GM21360 (cell line): ENCODE results near the gene EEF1G.
"Not testable (repeated sequence)": the region's sequence is repeated elsewhere in the genome, so short reads cannot be mapped to it uniquely, and the experiment has no call there.

ENCODE experiments used
- ATAC-seq: cut with Tn5 transposase; IDR thresholded peaks from one replicate; pipeline ENCODE4 v1.9.1; 2021; ENCODE audit warnings: mild to moderate bottlenecking, moderate library complexity; ENCODE audit not compliant: unreplicated experiment

Gene EEF1G

GRCh38 chr11:62578541-62578940 lies 4.8 kb upstream of the EEF1G start:
- no peak for ATAC-seq

DNA sequence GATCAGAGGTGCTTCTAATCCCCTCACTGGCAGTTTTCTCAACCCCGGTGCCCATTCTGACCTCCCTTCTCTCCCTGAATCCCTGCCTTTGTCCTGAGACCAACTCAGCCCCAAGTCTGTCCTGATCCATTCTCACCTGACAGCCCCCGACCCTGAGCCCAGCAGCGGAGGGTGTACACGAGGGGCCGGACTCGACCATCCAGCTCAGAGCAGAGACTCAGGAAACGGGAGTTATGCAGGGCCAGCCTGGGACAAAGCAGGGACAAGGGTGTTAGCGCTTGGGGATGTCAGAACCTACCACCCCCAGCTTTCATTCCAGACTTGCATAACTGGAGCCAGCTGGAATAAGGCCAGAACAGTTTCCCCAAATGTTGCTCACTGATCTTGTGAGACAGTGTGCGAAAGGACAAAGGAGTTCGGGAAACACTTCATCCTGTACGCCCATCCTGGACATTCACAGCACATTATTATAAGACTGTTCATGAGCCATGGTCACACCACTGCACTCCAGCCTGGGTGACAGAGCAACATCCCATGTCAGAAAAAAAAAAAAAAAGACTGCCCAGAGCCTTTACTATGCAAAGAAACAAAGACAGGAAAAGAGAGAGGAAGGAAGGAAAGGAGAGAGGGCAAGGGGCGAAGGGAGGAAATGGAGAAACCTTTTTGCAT lies 3.5 kb upstream of the EEF1G start:
- no peak for ATAC-seq

GRCh38 chr11:62575837-62576236 lies 2.1 kb upstream of the EEF1G start:
- ATAC-seq = no peak

DNA sequence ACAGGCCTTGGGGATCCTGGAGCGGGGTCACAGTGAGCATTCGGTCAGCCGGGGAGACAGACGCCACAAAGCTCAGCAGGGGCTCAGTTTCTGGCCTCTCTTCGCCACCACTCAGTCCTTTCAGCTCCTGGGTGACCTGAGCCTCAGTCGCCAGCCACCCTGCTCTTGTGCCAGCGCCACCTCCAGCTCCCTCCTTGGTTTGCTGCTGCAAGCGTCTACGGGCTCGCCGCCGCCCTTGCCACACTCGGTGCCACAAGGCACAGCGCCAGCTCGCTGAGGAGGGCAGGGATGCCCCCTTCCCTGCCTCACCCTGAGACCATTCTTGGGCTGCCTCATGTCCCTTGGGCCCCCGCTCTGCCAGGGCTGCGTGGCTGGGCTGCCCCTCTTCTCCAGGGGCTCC lies 1.5 kb upstream of the EEF1G start:
- no peak for ATAC-seq

- peak; percentile 5 for ATAC-seq
These were observed 826 bp upstream of the EEF1G start for GRCh38 chr11:62574363-62575071.

DNA sequence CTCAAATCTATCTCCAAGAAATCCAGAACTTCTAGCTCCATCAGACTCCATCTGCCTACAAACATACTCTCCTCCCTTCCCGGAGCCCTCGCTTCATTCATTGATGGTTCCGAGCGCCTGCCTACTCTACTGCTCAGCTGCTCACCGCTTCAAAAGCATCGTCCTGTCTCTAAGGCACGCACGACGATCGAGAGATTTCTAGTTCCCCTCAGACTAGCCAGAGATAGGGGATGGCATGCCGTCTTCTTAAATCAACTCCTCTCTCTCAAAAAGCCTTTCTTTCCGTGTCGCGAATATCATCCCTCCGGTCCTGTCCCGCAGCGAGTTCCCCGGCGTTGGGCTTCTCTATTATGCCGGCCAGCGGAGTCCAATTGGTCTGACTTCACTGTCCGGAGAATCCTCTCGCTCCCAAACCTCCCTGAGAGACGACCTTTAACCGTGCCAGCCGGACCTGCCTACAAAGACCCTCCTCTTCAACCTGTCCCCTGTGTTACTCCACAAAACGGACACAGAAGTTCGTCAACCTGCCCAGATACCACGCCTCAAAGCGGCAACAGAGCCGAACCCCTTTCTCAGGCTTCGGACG lies 592 bp downstream of the EEF1G start:
- no peak for ATAC-seq

GRCh38 chr11:62572431-62572830 lies 1.3 kb downstream of the EEF1G start:
- ATAC-seq = no peak

DNA sequence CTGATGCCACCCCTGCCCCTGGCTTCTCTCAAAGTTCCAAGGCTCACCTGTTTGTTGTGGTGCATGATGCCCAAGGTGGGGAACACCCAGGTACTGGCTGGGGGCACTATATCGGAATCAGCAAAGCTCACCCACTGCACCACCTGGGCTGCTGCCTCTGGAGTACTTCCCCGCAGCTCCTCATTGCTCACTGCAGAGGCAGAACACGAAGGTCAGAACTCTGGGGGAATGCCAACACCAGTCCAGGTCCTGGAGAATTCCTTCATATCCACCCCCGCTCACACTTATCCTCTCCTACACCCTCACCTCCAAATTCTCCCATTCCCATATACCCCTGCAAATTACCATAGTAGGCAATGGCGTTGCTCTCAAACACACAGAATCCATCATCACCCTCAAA lies 2.2 kb downstream of the EEF1G start:
- not testable (repeated sequence) for ATAC-seq

DNA sequence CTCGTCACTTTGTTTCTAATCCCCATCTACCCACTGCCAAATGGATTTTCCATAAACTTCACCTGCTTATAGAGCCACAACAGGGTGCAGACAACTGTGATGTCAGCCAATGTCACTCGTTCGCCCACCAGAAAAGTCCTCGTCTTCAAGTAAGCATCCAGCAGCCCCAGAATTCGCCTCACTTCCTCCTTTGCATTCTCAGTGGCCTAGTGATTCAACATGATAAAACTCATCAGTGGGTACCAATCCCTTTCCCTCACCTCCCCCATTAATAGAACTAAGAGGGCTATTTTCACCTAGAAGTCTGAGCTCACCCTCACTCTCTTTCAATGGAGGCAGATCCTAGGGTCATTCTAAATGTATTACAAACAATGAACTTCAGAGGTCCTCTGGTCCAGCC lies 2.8 kb downstream of the EEF1G start:
- ATAC-seq = not testable (repeated sequence)

DNA sequence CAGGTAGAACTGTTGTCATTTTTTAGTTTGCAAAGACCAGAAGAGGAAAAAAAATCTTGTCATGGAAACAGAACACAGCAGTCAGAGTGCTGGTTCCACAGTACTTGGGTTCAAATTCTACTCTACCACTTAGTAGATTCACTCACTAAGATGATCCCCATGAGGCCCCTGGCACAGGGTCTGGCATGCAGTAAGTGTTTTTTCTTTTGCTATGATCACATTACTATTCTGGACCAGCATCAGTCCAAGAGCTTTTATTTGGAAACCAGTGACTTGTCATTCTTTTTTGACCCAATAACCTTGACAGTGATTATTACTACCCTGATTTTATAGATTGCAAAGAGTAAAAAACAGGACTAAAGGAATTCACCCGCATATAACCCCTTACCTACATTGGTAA lies 4.1 kb downstream of the EEF1G start:
- ATAC-seq = no peak

DNA sequence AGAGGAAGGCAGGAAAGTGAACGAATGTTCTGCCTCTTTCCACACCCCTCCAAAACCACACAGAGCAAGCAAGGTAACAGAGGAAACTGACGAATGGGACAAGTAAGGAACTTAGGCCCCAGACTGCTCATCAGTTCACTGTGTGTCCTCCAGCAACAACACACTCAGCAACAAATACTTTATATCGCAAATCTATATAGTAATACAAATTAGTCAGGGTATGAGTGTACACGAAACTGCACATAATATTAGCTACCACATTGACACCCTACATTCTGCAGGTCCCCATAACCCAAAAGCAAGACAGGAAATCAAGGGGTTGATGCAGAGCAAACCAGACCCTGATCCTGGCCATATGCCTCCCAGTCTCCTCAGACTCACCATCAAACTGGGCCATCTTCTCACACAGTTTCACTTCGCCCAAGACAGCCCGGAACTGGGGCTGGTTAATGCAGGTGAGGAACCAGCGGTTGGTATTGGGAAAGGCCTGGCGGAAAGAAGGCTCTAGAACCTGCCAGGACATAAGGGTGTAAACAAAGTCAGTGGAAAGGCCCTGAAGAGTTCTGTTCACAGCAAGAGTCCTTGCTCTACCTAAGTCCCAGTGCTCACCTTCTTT lies 6.6 kb downstream of the EEF1G start:
- no peak for ATAC-seq

- ATAC-seq = no peak
These were observed 7.4 kb downstream of the EEF1G start for GRCh38 chr11:62566247-62566646.

- no peak for ATAC-seq
These were observed 8.4 kb downstream of the EEF1G start for GRCh38 chr11:62565100-62565802.

- not testable (repeated sequence) for ATAC-seq
These were observed 11.9 kb downstream of the EEF1G start for GRCh38 chr11:62561677-62562230.

DNA sequence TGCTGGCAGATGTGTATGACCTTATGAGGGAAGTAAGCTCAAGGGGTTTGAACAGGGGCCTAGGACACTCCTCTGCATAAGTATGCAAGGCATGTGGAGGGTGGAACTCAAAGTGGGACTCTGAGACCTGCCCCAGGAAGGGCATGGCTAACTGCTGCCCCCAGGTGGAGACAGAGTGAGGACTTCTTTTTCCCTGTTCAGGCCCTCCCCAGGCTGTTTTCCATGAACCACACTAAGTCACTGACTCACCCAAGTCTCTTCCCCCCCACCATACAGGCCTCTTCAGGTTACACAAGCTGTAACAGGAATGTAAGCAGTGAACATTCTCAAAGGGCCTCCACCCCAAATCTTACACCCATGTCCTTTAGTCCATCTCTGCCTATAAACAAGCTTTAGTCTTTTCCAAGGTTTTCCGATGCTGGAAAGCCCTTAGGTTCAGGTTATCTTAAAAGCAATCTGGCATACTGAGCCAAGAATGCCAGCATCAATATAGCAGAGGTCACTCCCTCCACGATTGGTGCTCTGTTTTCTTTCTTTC lies 13.1 kb downstream of the EEF1G start:
- ATAC-seq = no peak

GRCh38 chr11:62559626-62560025 lies 14.1 kb downstream of the EEF1G start:
- ATAC-seq = not testable (repeated sequence)

- no peak for ATAC-seq
These were observed 14.5 kb downstream of the EEF1G start for GRCh38 chr11:62559204-62559603.

GRCh38 chr11:62558669-62559068 lies 15.0 kb downstream of the EEF1G start:
- no peak for ATAC-seq

- no peak for ATAC-seq
These were observed 16.6 kb downstream of the EEF1G start for GRCh38 chr11:62556875-62557631.
